MM.1S (cell line): ENCODE results near the gene TTC27.

Experiments used
- EZH2 ChIP-seq: fragments of 300-600 bp; sonication (generic); optimal IDR thresholded peaks from 2 replicates; pipeline ENCODE3; 2017; ENCODE audit warnings: low read depth, mild to moderate bottlenecking, antibody characterized with exemption, low read length, mixed read lengths
- TF ChIP-seq, protein P1 (sequence below): fragments of 300-600 bp; sonication (generic); IDR thresholded peaks from 2 replicates; pipeline ENCODE4 v1.5.1; 2016; ENCODE audit warnings: antibody characterized with exemption, low read length, mixed read lengths

DNA sequence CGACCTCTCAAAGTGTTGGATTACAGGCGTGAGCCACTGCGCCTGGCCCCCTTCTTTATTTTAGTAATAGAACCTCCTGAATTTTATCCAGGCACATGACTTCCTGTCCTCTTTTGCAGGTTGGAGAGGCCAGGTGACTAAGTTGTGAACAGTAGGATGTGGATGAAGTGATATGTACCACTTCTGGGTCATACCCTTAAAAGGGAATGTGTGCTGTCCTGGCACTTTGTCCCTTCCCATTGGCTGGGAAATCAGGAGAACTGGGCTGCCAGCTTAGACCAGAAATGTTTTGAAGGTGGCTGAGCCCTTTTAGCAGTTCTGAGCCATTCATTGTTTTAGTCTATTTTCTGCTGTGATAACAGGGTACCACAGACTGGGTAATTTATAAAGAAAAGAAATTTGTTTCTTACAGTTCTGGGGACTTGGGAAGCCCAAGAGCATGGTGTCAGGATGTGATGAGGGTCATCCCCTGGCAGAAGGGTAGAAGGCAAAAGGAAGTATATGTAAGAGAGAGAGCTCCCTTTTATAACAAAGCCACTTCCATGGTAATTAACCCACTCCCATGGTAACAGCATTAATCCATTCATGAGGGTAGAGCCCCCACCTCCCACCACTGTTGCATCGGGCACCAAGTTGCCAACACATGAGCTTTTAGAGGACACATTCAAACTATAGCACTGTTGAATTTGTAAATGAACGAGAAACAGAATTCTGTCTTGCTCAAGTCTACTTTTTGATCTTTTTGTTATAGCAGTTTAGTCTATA is 79.1 kb downstream of the TTC27 start:
- TF ChIP-seq, protein P1, sequence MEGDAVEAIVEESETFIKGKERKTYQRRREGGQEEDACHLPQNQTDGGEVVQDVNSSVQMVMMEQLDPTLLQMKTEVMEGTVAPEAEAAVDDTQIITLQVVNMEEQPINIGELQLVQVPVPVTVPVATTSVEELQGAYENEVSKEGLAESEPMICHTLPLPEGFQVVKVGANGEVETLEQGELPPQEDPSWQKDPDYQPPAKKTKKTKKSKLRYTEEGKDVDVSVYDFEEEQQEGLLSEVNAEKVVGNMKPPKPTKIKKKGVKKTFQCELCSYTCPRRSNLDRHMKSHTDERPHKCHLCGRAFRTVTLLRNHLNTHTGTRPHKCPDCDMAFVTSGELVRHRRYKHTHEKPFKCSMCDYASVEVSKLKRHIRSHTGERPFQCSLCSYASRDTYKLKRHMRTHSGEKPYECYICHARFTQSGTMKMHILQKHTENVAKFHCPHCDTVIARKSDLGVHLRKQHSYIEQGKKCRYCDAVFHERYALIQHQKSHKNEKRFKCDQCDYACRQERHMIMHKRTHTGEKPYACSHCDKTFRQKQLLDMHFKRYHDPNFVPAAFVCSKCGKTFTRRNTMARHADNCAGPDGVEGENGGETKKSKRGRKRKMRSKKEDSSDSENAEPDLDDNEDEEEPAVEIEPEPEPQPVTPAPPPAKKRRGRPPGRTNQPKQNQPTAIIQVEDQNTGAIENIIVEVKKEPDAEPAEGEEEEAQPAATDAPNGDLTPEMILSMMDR: no peak
- TF ChIP-seq EZH2: no peak
